Mesendoderm (in vitro differentiated cells): ENCODE data around the gene LRP11. TPM values are rescaled to one million over a fixed set of nuclear protein-coding genes. Genes with fewer than 3 reads are reported as not detected.
"Not testable (repeated sequence)": the region's sequence is repeated elsewhere in the genome, so short reads cannot be mapped to it uniquely, and the experiment has no call there.

Source experiments
- DNase-seq: peaks from one replicate; pipeline ENCODE4 v3.0.0; 2013
- H2AK5ac ChIP-seq: 2 replicates; pipeline ENCODE4 v1.6.1; 2013; ENCODE audit warnings: low read length, inconsistent platforms
- H2BK120ac ChIP-seq: 2 replicates; pipeline ENCODE4 v1.6.1; 2013; ENCODE audit warnings: low read depth, mild to moderate bottlenecking, low read length, moderate library complexity, mixed read lengths
- H2BK15ac ChIP-seq: replicated peaks from 2 replicates; pipeline ENCODE4 v1.6.1; 2013; ENCODE audit warnings: low read depth, mild to moderate bottlenecking, moderate library complexity
- H2BK5ac ChIP-seq: 2 replicates; pipeline ENCODE4 v1.6.1; 2013; ENCODE audit warnings: low read length, inconsistent platforms
- H3K18ac ChIP-seq: 2 replicates; pipeline ENCODE4 v1.6.1; 2013; ENCODE audit warnings: mild to moderate bottlenecking, low read length, mixed read lengths
- H3K23ac ChIP-seq: one replicate; pipeline ENCODE4 v1.6.1; 2013; ENCODE audit warnings: low read length
- H3K27ac ChIP-seq: 2 replicates; pipeline ENCODE4 v1.5.1; 2013; ENCODE audit warnings: low read depth, mild to moderate bottlenecking, inconsistent platforms, low read length, moderate library complexity
- H3K27me3 ChIP-seq: 2 replicates; pipeline ENCODE4 v1.6.1; 2013; ENCODE audit warnings: low read length, control low read depth, mild to moderate bottlenecking, inconsistent platforms; ENCODE audit not compliant: insufficient read depth, poor library complexity
- H3K36me3 ChIP-seq: 2 replicates; pipeline ENCODE4 v1.6.1; 2013; ENCODE audit warnings: low read length, inconsistent platforms; ENCODE audit not compliant: control insufficient read depth, insufficient read depth
- H3K4ac ChIP-seq: one replicate; pipeline ENCODE4 v1.6.1; 2013; ENCODE audit warnings: low read depth, mild to moderate bottlenecking, low read length, moderate library complexity
- H3K4me1 ChIP-seq: 2 replicates; pipeline ENCODE4 v1.6.1; 2013; ENCODE audit warnings: low read depth, low read length, inconsistent platforms; ENCODE audit not compliant: control insufficient read depth
- H3K4me2 ChIP-seq: 2 replicates; pipeline ENCODE4 v1.6.1; 2013; ENCODE audit warnings: low read length
- H3K4me3 ChIP-seq: 2 replicates; pipeline ENCODE4 v1.5.1; 2013; ENCODE audit warnings: mild to moderate bottlenecking, low read length
- H3K56ac ChIP-seq: one replicate; pipeline ENCODE4 v1.6.1; 2013; ENCODE audit warnings: low read length
- H3K79me1 ChIP-seq: 2 replicates; pipeline ENCODE4 v1.6.1; 2013; ENCODE audit warnings: low read length, inconsistent platforms
- H3K79me2 ChIP-seq: 2 replicates; pipeline ENCODE4 v1.6.1; 2013; ENCODE audit warnings: mild to moderate bottlenecking, low read length; ENCODE audit not compliant: control insufficient read depth, insufficient read depth
- H3K9ac ChIP-seq: 2 replicates; pipeline ENCODE4 v1.6.1; 2013; ENCODE audit warnings: low read length, inconsistent platforms
- H4K5ac ChIP-seq: one replicate; pipeline ENCODE4 v1.6.1; 2013; ENCODE audit warnings: low read length
- H4K8ac ChIP-seq: one replicate; pipeline ENCODE4 v1.6.1; 2013; ENCODE audit warnings: low read depth, mild to moderate bottlenecking, control low read depth, low read length, moderate library complexity
- WGBS: extraction: QIAGEN DNeasy Blood & Tissue Kit; methylation state at CpG from one replicate; pipeline ENCODE4 v1.1.7; 2013; ENCODE audit warnings: low lambda C conversion rate, missing lambda C conversion rate; ENCODE audit not compliant: insufficient coverage; ENCODE audit errors: extremely low coverage; 5-methylcytosine and 5-hydroxymethylcytosine counted together
- polyA plus RNA-seq, 2 experiments: library from polyadenylated mRNA; stranded (reverse); fragments of 200-250 nt; gene quantifications; one replicate each; pipeline ENCODE4 v1.2.3, GENCODE V29; 2013

Gene LRP11
- 4.5 TPM for polyA plus RNA-seq (2013, experiment 1 of 2)
- 4.4 TPM for polyA plus RNA-seq (2013, experiment 2 of 2)

GRCh38 chr6:149863698-149864577, at the start of gene LRP11:
TSS of gene LRP11 (minus strand) at chr6:149864359. CDS start at chr6:149864020, 339 bp downstream.
- Histone ChIP-seq H3K36me3 (no peaks in the 10 kb centered on the region), H2BK15ac (no peak within 1 kb of the TSS), H4K5ac (no peak within 1 kb of the TSS), H2BK120ac (no peak within 1 kb of the TSS), H3K79me1 (no peaks in the 10 kb centered on the region), H3K4me2 (peak within 1 kb of the TSS; percentile 98), H3K4me3 (peak within 1 kb of the TSS; percentile 57), H3K27ac (no peak within 1 kb of the TSS), H4K8ac (no peak within 1 kb of the TSS), H2BK5ac (no peak within 1 kb of the TSS), H3K56ac (peak within 1 kb of the TSS; percentile 85), H3K9ac (peak within 1 kb of the TSS; percentile 70), H3K27me3 (no peaks in the 10 kb centered on the region), H2AK5ac (no peak within 1 kb of the TSS), H3K4me1 (no peaks in the 10 kb centered on the region), H3K18ac (no peak within 1 kb of the TSS), H3K4ac (no peak within 1 kb of the TSS), H3K79me2 (no peaks in the 10 kb centered on the region), H3K23ac (no peak within 1 kb of the TSS)
- WGBS = no CpG with 5 or more reads among the region's 110 CpGs
- DNase-seq = peak; percentile 92

- no peak overlapping the region for H2AK5ac ChIP-seq
- no peaks in the 10 kb centered on the region for H3K36me3 ChIP-seq
- no peak for DNase-seq
- no peak overlapping the region for H4K8ac ChIP-seq
- no peak overlapping the region for H3K23ac ChIP-seq
- H2BK120ac ChIP-seq = no peak overlapping the region
- H3K4ac ChIP-seq = no peak overlapping the region
- no peaks in the 10 kb centered on the region for H3K27me3 ChIP-seq
- no peak overlapping the region for H3K4me2 ChIP-seq
- H2BK5ac ChIP-seq = no peak overlapping the region
- H3K4me3 ChIP-seq = no peak overlapping the region
- H3K18ac ChIP-seq = no peak overlapping the region
- H3K79me1 ChIP-seq = no peaks in the 10 kb centered on the region
- H3K27ac ChIP-seq = no peak overlapping the region
- no peaks in the 10 kb centered on the region for H3K79me2 ChIP-seq
- WGBS = no CpG with 5 or more reads among the region's 9 CpGs
- H3K4me1 ChIP-seq = no peaks in the 10 kb centered on the region
- H3K9ac ChIP-seq = no peak overlapping the region
- H2BK15ac ChIP-seq = no peak overlapping the region
- H3K56ac ChIP-seq = no peak overlapping the region
- no peak overlapping the region for H4K5ac ChIP-seq
Observed at GRCh38 chr6:149913540-149914240, 49.5 kb upstream of the LRP11 start.

GRCh38 chr6:149913085-149913484, 48.9 kb upstream of the LRP11 start:
- H3K27me3 ChIP-seq = no peaks in the 10 kb centered on the region
- no peak overlapping the region for H2AK5ac ChIP-seq
- H3K56ac ChIP-seq = no peak overlapping the region
- H3K4me3 ChIP-seq = no peak overlapping the region
- no peaks in the 10 kb centered on the region for H3K4me1 ChIP-seq
- no peak overlapping the region for H3K9ac ChIP-seq
- no peak overlapping the region for H4K8ac ChIP-seq
- no peaks in the 10 kb centered on the region for H3K79me2 ChIP-seq
- H3K23ac ChIP-seq = no peak overlapping the region
- H2BK15ac ChIP-seq = no peak overlapping the region
- no peak overlapping the region for H3K18ac ChIP-seq
- no peak overlapping the region for H3K4ac ChIP-seq
- no peak overlapping the region for H3K4me2 ChIP-seq
- no peak overlapping the region for H2BK5ac ChIP-seq
- no peak overlapping the region for H2BK120ac ChIP-seq
- WGBS = no CpG with 5 or more reads among the region's 2 CpGs
- no peak overlapping the region for H4K5ac ChIP-seq
- H3K79me1 ChIP-seq = no peaks in the 10 kb centered on the region
- H3K27ac ChIP-seq = no peak overlapping the region
- H3K36me3 ChIP-seq = no peaks in the 10 kb centered on the region
- no peak for DNase-seq

- not testable (repeated sequence) for H2BK120ac ChIP-seq, DNase-seq
- WGBS = no CpG with 5 or more reads among the region's 3 CpGs
Observed at GRCh38 chr6:149912680-149913079, 48.5 kb upstream of the LRP11 start.

GRCh38 chr6:149910721-149911151, 46.6 kb upstream of the LRP11 start:
- Histone ChIP-seq H3K4me3 (no peak overlapping the region), H4K5ac (no peak overlapping the region), H2AK5ac (no peak overlapping the region), H3K36me3 (no peaks in the 10 kb centered on the region), H3K4me2 (no peak overlapping the region), H3K9ac (no peak overlapping the region), H3K79me1 (no peaks in the 10 kb centered on the region), H3K27me3 (no peaks in the 10 kb centered on the region), H3K56ac (no peak overlapping the region), H2BK120ac (no peak overlapping the region), H3K4ac (no peak overlapping the region), H3K23ac (no peak overlapping the region), H3K18ac (no peak overlapping the region), H3K79me2 (no peaks in the 10 kb centered on the region), H4K8ac (no peak overlapping the region), H2BK15ac (no peak overlapping the region), H3K27ac (no peak overlapping the region), H3K4me1 (no peaks in the 10 kb centered on the region), H2BK5ac (no peak overlapping the region)
- no peak for DNase-seq
- no CpG with 5 or more reads among the region's 23 CpGs for WGBS

More at GRCh38 chr6:149912680-149913079, 48.5 kb upstream of the LRP11 start:
- not testable (repeated sequence) for H4K5ac ChIP-seq, H3K23ac ChIP-seq, H4K8ac ChIP-seq, H3K56ac ChIP-seq, H2BK15ac ChIP-seq, H3K36me3 ChIP-seq, H3K79me1 ChIP-seq, H3K4me1 ChIP-seq, H3K4ac ChIP-seq, H3K9ac ChIP-seq, H3K18ac ChIP-seq, H3K27ac ChIP-seq, H3K4me3 ChIP-seq, H3K27me3 ChIP-seq, H3K79me2 ChIP-seq, H2AK5ac ChIP-seq, H3K4me2 ChIP-seq, H2BK5ac ChIP-seq
